CD4-positive, alpha-beta T cell treated with Interleukin-17A for 4 hours (primary cell): Measurements from ENCODE around the gene NEFH.
"Not testable (repeated sequence)": the region's sequence is repeated elsewhere in the genome, so short reads cannot be mapped to it uniquely, and the experiment has no call there.

Source experiments
- DNase-seq: peaks from one replicate; pipeline ENCODE4 v3.0.0-alpha.2; 2020; ENCODE audit warnings: mixed read lengths

NEFH gene, protein sequence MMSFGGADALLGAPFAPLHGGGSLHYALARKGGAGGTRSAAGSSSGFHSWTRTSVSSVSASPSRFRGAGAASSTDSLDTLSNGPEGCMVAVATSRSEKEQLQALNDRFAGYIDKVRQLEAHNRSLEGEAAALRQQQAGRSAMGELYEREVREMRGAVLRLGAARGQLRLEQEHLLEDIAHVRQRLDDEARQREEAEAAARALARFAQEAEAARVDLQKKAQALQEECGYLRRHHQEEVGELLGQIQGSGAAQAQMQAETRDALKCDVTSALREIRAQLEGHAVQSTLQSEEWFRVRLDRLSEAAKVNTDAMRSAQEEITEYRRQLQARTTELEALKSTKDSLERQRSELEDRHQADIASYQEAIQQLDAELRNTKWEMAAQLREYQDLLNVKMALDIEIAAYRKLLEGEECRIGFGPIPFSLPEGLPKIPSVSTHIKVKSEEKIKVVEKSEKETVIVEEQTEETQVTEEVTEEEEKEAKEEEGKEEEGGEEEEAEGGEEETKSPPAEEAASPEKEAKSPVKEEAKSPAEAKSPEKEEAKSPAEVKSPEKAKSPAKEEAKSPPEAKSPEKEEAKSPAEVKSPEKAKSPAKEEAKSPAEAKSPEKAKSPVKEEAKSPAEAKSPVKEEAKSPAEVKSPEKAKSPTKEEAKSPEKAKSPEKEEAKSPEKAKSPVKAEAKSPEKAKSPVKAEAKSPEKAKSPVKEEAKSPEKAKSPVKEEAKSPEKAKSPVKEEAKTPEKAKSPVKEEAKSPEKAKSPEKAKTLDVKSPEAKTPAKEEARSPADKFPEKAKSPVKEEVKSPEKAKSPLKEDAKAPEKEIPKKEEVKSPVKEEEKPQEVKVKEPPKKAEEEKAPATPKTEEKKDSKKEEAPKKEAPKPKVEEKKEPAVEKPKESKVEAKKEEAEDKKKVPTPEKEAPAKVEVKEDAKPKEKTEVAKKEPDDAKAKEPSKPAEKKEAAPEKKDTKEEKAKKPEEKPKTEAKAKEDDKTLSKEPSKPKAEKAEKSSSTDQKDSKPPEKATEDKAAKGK

GRCh38 chr22:29479417-29480261 is at the start of gene NEFH:
TSS of gene NEFH (plus strand) at chr22:29480218. CDS start at chr22:29480263, 45 bp downstream.
- DNase-seq: no peak

- no peak for DNase-seq
Observed at GRCh38 chr22:29431986-29432385, 48.0 kb upstream of the NEFH start.

GRCh38 chr22:29433856-29434255 is 46.2 kb upstream of the NEFH start:
- DNase-seq: no peak

DNA sequence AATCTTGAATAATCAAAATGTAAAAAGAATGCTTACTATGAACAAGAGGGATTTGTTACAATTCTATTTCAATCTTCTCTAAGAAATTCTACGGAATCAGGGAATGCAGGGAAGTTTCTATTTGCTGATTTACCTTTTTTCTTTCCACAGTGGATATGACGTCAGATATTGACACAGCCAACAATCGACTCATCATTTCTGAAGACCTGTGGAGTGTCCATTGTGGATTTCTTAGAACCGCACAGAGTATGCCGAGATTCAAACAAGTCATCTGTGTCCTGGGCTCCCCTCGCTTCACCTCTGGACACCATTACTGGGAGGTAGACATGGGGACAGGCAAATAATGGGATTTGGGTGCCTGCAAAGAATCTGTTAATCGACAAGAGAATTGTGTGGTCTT is 45.7 kb upstream of the NEFH start:
- no peak for DNase-seq

DNA sequence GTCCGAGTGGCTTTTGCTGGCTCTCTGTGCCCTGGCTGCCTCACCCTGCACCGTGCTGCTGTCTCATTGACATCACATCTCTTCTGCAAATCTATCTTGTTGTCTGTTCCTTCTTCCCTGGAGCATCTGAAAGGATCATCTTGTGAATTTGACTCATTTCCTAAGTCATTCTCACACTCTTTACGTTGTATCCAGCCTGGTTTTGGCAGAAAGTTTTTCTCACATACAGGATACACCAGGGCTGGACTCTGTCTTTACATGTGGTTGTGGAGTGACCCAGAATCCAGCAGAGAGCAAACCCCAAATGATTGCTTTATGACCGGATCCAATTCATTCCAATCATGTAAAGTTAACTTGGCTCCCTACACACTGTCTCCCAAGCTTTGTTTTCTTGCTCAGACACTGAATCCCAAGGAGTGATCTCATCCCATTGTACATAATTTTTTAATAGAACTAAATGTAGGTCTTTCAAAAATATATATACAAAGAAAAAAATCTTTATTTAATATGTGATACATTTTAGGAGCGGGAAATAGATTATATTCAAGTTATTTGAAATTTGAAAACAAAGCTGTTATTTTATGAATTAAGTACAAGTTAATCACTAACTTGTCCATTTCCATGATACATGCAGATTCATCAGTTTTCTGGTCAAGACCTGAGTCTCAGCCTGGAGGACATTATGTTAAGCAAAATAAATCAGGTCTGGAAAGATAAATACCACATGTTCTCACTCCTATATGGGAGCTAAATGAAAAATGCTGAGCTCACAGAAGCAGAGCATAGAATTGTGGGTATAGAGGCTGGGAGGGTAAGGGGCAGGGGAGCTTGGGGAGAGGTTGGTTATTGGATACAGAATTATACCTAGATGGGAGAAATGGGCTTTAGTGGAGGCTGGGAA is 44.5 kb upstream of the NEFH start:
- no peak for DNase-seq

DNA sequence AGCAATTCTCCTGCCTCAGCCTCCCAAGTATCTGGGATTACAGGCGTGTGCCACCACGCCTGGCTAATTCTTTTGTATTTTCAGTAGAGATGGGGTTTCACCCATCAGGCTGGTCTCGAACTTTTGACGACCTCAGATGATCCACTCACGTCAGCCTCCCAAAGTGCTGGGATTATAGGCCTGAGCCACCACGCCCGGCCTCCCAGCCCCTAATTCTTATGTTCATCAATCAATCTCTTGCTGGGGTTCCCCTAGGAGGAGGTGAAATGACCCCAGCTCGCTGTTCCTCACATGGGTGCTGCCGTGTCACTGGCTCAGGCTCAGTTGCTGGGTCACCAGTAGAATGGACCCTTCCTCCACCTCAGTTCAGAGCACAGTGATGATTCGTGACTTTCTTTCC is 41.7 kb upstream of the NEFH start, which contains the start of gene RFPL1:
Gene RFPL1, plus strand, starts transcription at position 301 of the 400 bp plus-strand sequence.
- DNase-seq: not testable (repeated sequence)

DNA sequence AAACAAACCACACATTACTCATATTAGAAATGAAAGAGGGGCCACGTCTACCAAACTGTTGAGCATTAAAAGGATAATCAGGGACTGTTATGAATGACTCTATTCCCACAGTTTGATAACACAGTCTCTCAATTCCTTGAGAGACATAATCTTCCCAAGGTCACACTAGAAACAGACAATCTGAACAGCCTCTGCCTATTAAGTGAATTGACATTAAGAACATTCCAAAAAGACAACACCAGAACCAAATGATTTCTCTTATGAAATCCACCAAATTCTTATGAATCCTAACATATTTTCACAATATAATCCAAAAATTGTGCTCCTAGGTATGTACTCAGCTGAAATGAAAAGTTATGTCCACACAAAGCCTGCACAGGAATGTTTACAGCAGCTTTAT is 37.0 kb upstream of the NEFH start:
- no peak for DNase-seq

DNA sequence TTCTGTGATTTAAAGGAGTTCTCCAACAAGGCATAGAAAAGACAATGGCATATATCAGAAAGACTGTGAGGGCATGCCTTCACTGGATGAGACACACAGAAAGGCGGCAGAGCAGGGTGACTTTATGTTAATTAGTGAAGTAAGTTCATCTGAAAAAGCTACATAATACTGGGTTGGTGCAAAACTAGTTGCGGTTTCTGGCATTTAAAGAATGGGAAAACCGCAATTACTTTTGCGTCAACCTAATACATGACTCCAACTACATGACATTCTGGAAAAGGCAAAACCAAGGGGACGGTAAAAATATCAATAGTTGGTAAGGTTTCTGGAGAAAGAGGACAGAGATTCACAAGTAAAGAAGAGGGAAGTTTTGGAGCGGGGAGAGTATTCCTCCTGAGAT is 36.6 kb upstream of the NEFH start:
- no peak for DNase-seq

DNA sequence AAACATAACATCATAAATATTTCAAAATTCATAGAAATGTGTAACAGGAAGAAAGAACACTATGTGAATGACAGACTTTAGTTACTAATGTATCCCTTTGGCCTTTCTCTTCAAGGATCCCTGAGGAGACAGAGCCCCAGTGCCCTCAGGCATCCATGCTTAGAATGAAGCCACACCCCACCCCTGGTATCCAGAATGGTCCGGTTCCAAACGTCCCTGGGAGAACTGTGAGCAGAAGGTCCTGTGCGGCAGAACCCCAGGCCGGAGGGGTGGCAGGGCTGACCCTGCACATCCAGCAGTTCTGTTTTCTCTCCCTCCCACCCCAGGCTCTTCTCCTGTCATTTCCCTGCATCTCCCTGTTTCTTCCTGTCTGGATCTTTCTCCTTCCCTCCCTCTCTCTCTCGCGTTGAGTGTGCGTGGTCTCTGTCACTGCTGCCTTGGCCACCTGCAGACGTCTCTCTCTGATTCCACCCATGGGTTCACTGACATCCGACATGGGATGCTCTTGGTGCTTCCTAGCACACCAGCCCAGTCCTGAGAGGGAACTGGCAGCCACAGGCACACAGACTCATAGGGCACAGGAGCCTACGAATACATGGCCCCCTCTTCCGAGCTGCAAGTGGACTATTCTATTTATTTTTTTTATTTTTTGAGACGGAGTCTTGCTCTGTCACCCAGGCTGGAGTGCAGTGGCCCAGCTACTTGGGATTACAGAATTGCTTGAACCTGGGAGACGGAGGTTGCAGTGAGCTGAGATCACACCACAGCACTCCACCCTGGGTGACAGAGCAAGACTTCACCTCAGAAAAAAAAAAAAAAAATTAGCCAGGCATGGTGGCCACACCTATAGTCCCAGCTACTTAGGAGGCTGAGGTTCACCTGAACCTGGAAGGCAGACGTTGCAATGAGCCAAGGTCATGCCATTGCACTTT is 35.9 kb upstream of the NEFH start:
- no peak for DNase-seq

DNA sequence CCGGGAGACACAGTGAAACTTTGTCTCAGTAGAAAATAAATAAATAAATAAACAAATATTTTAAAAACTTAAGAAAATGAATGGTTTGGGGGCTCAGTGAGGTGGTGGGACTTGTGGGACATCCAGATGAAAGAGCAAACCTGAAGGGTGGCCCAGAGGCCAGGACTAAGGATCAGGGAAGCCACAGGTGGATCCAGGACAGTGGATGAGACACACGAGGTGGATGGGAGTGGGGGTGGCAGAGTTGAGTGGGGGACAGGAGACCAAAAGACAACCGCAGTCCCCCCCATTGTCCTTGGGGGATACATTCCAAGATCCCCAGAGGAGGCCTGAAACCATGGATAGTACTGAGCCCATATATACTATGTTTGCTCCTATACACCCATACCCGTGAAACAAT is 34.5 kb upstream of the NEFH start:
- DNase-seq: no peak

GRCh38 chr22:29447906-29448305 is 32.1 kb upstream of the NEFH start:
- DNase-seq: no peak

DNA sequence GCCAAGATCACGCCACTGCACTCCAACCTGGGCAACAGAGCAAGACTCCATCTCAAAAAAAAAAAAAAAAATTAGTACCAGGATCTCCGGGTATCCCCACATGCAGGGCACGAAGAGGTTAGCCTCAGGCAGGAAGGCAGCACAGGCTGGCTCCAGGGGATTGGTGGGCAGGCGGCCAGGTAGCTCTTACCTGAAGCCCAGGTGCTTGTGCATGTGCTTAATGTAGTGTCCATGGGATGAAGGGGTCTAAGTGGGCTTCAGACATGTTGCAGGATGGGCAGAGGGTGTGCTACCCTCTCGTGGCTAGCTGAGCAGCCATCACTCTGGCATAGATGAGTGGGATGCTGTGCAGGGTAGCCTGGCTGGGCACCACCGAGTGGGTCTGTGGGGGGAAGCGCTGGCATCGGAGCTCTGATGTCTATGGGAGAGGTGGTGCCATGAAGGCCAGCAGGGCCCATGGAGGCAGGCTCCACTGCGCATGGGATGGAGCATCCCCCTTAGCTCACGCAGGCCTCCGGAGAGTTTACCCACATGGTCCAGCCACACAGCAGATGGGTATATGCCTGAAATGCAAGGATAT is 30.6 kb upstream of the NEFH start:
- DNase-seq: no peak

DNA sequence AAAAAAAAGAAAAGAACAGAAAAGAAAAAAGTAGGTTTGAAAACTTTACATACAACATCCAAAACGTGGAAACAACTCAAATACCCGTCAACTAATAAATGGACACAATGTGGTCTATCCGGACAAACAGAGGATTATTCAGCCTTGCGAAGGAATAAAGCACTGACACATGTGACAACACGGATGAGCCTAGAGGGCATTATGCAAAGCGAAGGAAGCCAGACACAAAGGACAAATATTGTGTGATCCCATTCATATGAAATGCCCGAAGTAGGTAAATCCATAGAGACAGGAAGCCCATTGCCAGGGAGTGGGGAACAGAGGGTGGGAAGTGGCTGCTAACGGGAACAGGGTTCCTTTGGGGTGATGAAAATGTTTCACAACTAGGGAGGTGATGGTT is 29.8 kb upstream of the NEFH start:
- no peak for DNase-seq

- no peak for DNase-seq
Observed at GRCh38 chr22:29451863-29452262, 28.2 kb upstream of the NEFH start.

DNA sequence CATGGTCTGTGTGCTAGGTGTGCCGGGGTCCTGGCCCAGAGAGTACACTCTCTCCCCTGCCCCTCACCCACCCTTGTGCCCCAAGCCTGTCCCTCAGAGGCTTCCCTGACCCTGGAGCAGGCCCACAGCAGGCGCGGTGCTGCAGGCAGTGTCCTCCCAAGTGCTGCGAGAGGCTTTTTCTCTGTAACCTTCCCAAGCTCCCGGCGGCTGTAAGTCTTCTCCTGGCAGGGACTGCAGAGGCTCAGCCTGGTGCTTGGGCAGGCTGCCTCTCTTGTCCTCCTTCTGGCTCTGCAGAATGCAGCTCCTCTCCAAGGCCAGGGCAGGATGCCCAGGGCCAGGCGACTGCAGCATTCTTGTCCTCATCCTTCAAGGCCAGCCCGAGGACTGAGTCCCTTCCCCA is 25.7 kb upstream of the NEFH start:
- no peak for DNase-seq

DNA sequence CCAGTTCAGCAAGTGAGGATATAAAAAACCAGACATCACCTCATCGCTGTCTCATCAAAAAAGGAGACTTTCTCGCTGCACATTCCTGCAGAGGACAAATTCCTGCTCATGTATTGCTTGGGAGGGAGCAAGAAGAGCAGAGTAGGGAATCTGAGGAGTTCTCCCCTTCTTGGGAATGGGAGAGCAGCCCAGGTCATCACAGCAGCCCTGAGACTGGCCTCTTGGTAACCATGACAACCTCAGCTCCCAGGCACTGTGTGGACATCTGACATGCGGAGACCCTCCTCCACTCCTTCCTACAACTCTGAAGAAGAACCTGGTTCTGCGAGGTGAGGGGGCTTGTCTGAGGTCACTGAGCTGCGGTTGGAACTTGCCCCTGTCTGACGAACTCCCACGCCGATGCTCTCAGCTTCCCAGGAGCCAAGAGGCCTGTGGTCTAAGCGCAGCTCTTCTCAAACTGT is 23.8 kb upstream of the NEFH start:
- DNase-seq: no peak

DNA sequence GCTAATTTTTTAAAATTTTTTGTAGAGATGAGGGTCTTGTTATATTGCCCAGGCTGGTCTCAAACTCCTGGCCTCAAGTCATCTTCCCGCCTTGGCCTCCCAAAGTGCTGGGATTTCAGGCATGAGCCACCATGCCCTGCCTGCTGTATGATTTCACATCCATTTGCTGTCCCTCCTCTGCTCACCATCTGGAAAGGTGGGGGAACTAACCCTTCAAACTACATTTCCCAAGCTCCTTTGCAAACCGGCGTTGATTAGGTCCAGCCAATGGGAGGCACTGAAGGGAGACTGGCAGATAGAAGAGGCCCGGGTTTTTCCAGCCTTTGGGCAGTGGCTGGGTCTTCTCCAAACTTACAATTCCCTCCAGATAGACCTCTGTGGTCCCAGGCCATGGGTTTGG is 22.3 kb upstream of the NEFH start:
- DNase-seq: no peak

- DNase-seq: no peak
Observed at GRCh38 chr22:29458551-29458950, 21.5 kb upstream of the NEFH start.

- DNase-seq: no peak
Observed at GRCh38 chr22:29459773-29460172, 20.2 kb upstream of the NEFH start.

DNA sequence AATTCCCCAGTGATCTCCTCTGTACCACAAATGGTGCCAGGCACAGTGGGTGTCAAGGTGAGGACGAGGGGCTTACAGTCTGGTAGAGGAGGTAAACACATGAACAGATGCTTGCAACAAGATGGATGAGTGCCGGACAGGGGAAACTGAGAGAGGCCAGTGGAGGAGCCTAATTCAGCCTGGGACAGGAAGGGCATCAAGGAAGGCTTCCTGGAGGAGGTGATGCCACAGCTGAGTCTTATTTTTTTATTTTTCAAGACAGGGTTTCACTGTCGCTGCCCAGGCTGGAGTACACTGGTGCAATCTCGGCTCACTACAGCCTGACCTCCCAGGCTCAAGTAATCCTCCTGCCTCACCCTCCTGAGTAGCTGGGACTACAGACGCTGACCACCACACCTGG is 18.8 kb upstream of the NEFH start:
- DNase-seq: no peak
